C4-2B (cell line): Measurements from ENCODE around the gene HCN4.

Experiments used
- H3K27ac ChIP-seq: fragments of 450-650 bp; 2 replicates; pipeline ENCODE4 v1.5.1; 2017
- ZFX ChIP-seq: fragments of 450-650 bp; IDR thresholded peaks from 2 replicates; pipeline ENCODE4 v1.6.1; 2017
- TF ChIP-seq, protein P1 (sequence below): fragments of 450-650 bp; conservative IDR thresholded peaks from 2 replicates; pipeline ENCODE4 v1.5.1; 2017; ENCODE audit warnings: mild to moderate bottlenecking

HCN4 gene

GRCh38 chr15:73298522-73299245 is 70.1 kb downstream of the HCN4 start:
- TF ChIP-seq, protein P1, sequence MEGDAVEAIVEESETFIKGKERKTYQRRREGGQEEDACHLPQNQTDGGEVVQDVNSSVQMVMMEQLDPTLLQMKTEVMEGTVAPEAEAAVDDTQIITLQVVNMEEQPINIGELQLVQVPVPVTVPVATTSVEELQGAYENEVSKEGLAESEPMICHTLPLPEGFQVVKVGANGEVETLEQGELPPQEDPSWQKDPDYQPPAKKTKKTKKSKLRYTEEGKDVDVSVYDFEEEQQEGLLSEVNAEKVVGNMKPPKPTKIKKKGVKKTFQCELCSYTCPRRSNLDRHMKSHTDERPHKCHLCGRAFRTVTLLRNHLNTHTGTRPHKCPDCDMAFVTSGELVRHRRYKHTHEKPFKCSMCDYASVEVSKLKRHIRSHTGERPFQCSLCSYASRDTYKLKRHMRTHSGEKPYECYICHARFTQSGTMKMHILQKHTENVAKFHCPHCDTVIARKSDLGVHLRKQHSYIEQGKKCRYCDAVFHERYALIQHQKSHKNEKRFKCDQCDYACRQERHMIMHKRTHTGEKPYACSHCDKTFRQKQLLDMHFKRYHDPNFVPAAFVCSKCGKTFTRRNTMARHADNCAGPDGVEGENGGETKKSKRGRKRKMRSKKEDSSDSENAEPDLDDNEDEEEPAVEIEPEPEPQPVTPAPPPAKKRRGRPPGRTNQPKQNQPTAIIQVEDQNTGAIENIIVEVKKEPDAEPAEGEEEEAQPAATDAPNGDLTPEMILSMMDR = no peak
- no peak for TF ChIP-seq ZFX
- no peak overlapping the region for H3K27ac ChIP-seq

- TF ChIP-seq, protein P1 = no peak
- no peak for TF ChIP-seq ZFX
- no peak overlapping the region for H3K27ac ChIP-seq
Measured at GRCh38 chr15:73296609-73297353, 72.0 kb downstream of the HCN4 start.

DNA sequence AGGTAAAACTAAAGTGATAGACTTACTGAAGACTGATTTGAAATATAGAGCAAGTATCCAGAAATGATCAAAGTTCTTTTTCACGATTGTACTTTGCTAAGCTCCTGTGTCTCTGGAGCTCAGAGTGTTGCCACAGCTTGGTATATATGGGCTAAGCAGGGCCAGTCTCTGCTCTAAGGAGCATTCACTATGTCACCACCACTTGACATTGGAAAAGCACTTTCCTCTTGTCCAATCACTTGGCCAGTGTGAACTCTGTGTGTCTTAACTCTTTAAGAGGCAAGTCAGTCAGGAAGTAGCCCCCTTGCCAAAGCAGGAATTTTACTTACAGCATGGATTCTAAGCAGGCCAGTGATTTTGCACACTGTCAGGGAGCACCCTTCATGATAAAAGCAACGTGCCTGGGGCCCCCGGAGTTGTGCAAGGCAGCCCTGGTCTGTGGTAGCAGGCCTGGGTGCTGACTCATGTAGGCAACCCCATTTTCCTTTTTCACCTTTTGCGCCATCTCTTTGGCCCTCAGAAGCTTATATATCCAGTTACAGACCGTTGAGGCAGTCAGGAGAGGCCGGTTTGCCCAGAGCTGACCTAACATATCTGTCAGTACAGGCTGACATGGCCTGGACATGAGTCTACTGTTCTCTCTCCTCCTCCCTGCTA is 73.0 kb downstream of the HCN4 start:
- TF ChIP-seq, protein P1 = no peak
- TF ChIP-seq ZFX = no peak
- no peak overlapping the region for H3K27ac ChIP-seq

DNA sequence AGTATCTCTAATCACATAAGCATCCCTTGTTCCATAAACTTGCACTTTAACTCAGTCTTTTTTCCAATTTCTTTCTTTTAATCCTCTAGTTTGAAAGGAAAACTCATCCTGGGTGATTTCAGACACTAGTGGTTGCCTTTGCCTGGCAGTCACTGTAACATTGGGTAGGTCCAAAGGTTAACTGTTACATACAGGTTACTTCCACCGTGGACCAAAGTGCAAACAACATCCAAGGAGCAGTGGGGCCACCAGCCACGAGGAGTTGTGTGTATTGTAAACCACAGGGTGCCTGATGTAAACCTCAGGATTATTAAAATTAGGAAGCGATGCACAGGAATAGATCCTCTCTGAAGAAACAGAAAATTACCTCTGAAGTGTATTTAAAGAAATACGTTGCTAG is 75.0 kb downstream of the HCN4 start:
- no peak for TF ChIP-seq ZFX
- TF ChIP-seq, protein P1 = no peak
- H3K27ac ChIP-seq = no peak overlapping the region

- H3K27ac ChIP-seq = no peak overlapping the region
- TF ChIP-seq, protein P1 = no peak
- TF ChIP-seq ZFX = no peak
Measured at GRCh38 chr15:73291441-73291840, 77.3 kb downstream of the HCN4 start.

DNA sequence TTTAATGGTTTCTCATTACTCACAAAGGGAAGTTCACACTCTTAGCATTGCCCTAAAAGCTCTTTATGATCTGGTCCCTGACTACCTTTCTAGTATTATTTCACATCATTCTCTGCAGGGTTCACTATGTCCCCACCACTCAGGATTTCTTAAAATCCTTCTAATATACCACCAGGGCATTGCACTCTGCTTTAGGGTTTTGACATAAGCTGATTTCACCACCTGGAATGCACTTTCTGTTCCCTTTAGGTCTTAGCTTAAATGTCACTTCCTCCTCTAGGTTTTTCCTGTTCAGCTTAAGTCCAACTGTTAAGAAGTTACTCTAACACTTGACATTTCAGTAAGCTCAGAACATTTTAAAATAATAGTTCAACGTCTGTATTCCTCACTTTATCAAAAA is 81.7 kb downstream of the HCN4 start:
- no peak overlapping the region for H3K27ac ChIP-seq
- TF ChIP-seq, protein P1 = no peak

GRCh38 chr15:73286311-73286710 is 82.4 kb downstream of the HCN4 start:
- no peak for TF ChIP-seq ZFX
- TF ChIP-seq, protein P1 = no peak
- no peak overlapping the region for H3K27ac ChIP-seq
